Measurements from ENCODE around the gene CDYL2. TPM values are rescaled to one million over a fixed set of nuclear protein-coding genes. Genes with fewer than 3 reads are reported as not detected.

The CDYL2 gene, protein sequence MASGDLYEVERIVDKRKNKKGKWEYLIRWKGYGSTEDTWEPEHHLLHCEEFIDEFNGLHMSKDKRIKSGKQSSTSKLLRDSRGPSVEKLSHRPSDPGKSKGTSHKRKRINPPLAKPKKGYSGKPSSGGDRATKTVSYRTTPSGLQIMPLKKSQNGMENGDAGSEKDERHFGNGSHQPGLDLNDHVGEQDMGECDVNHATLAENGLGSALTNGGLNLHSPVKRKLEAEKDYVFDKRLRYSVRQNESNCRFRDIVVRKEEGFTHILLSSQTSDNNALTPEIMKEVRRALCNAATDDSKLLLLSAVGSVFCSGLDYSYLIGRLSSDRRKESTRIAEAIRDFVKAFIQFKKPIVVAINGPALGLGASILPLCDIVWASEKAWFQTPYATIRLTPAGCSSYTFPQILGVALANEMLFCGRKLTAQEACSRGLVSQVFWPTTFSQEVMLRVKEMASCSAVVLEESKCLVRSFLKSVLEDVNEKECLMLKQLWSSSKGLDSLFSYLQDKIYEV
- total RNA-seq (0.74 and 0.99 TPM in 2 replicates), polyA plus RNA-seq (0.54 and 0.95 TPM in 2 replicates)

DNA sequence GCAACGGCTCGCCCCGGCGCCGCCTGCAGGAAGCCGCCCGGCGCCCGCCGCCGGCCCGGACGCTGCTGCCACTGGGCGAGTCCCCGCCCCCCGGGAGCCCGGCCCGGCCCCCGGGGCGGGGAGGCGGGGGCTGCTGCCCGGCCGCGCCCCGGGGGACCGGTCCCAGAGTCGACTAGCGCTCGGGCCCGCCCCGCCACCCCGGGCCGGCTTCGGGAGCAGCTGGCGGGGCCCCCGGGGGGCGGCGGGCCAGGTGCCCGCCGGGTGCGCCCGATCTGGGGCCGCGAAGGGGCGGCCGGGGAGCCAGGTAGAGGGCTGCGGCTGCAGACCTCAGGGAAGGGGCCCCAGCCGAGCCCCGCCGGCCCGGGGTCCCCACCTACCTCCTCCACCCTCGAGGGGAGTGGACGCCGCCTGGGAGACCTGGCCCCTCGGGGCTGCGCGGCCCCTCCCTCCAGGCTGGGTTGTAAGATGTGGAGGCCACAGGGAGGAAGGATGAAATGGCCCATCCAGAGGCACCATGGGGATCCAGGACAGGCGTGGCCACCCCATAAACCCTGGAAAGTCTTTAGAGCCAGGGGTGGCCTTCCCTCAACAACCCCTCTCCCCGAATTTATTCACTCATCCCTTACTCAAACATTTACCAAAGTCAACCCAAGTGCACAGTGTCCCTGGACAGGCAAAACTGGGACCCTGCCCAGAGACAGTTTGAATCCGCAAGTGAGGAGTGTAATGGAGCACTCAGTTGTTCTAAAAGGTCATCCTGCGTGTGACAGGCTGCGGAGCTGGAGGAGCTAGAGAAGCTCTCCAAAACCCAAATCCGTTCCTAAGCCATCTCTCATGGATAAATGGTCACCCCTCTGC, at the start of gene CDYL2:
CDYL2 (minus strand) TSS at position 73 of the 858 bp plus-strand sequence. CDS start 425 bp downstream, outside the sequence.
- TF ChIP-seq, protein P1, sequence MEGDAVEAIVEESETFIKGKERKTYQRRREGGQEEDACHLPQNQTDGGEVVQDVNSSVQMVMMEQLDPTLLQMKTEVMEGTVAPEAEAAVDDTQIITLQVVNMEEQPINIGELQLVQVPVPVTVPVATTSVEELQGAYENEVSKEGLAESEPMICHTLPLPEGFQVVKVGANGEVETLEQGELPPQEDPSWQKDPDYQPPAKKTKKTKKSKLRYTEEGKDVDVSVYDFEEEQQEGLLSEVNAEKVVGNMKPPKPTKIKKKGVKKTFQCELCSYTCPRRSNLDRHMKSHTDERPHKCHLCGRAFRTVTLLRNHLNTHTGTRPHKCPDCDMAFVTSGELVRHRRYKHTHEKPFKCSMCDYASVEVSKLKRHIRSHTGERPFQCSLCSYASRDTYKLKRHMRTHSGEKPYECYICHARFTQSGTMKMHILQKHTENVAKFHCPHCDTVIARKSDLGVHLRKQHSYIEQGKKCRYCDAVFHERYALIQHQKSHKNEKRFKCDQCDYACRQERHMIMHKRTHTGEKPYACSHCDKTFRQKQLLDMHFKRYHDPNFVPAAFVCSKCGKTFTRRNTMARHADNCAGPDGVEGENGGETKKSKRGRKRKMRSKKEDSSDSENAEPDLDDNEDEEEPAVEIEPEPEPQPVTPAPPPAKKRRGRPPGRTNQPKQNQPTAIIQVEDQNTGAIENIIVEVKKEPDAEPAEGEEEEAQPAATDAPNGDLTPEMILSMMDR (IDR thresholded peaks at IDR 0.05; ENCODE audit: low read depth, low read length) = no peak
- Histone ChIP-seq H3K9me3 (ENCODE audit: low read depth) (no peaks in the 10 kb centered on the region), H3K27ac (no peak within 1 kb of the TSS), H3K4me1 (ENCODE audit: low read depth) (no peaks in the 10 kb centered on the region), H3K27me3 (peaks cover 87% of the 10 kb centered on the region), H3K36me3 (no peaks in the 10 kb centered on the region), H3K4me3 (peak within 1 kb of the TSS; percentile 89)
- DNase-seq (ENCODE audit: low read depth in 1 of 2, low spot score in 1 of 2) = peak in 1 of 2 donors; percentile 53

DNA sequence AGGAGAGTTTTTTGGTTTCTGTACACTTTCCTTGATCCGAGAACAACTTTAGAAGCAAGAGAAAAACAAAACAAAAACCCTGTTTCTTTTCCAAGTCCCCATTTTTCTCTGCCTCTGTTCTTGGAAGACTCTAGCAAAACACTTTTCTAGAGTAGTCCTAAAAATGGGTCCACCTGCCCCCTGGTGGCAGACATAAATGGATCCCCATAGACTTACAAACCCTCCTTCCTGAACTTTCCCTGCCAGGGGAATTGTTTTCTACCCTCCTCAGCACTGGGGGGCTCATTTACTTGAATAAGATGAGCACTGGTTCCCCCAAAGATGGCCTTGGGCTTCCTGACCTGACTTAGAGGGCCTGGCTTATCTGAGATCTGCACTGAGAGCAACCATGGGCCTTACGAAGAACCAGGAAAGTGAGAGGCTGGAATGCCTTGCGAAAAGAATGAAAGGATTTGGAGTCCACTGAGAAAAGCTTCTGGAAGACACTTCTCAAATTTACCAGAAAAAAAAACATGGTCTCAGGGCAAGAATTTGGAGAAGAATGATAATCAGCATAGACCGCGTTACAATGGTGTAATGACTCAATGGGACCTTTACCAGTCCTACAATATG, 48.0 kb upstream of the CDYL2 start:
- H3K9me3 ChIP-seq (ENCODE audit: low read depth) = no peaks in the 10 kb centered on the region
- H3K27me3 ChIP-seq = no peaks in the 10 kb centered on the region
- TF ChIP-seq, protein P1 (IDR thresholded peaks at IDR 0.05; ENCODE audit: low read depth, low read length) = peak; percentile 48
- H3K4me3 ChIP-seq = no peak overlapping the region
- no peak overlapping the region for H3K27ac ChIP-seq
- H3K36me3 ChIP-seq = no peaks in the 10 kb centered on the region
- DNase-seq (ENCODE audit: low read depth in 1 of 2, low spot score in 1 of 2) = peak; percentile 2 to 27
- H3K4me1 ChIP-seq (ENCODE audit: low read depth) = no peaks in the 10 kb centered on the region

DNA sequence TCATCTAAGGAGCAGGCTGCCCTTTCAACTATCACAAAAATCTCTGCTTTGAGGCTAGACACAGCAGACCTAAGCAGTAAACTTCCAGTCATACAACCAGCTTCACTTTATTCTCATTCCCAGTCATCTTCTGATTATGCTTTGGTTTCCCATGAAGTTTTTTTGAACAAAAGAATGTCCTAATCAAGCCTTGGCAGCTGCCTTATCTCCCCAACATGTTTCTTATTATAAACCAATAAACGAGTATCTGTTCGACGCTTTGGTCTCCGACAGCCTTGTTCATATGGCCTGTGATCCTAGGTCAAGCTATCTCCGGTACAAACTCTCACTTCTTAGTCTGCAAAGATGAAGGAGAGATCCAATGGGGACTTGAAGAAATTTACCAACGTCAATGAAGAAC, 47.4 kb upstream of the CDYL2 start:
- Histone ChIP-seq H3K9me3 (ENCODE audit: low read depth) (no peaks in the 10 kb centered on the region), H3K36me3 (no peaks in the 10 kb centered on the region), H3K27ac (no peak overlapping the region), H3K4me3 (no peak overlapping the region), H3K4me1 (ENCODE audit: low read depth) (no peaks in the 10 kb centered on the region), H3K27me3 (no peaks in the 10 kb centered on the region)
- DNase-seq (ENCODE audit: low read depth in 1 of 2, low spot score in 1 of 2) = no peak
- TF ChIP-seq, protein P1 (IDR thresholded peaks at IDR 0.05; ENCODE audit: low read depth, low read length) = no peak

DNA sequence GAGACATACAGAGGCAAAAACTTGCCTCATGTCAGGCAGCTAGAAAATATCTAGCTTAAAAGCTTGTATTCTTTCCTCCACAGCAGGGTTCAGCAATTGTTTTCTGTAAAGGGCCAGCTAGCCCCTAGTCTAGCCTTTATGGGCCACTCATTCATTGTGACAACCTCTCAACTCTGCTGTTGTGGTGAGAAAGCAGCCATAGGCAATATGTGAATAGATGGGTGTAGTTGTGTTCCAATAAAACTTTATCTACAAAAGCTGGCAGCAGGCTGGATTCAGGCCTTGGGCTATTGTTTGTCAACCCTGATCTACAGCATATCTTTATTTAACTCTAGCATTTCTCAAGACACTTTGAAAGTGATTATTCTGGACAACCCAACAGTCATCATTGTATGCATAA, 46.4 kb upstream of the CDYL2 start:
- TF ChIP-seq, protein P1 (IDR thresholded peaks at IDR 0.05; ENCODE audit: low read depth, low read length) = no peak
- Histone ChIP-seq H3K9me3 (ENCODE audit: low read depth) (no peaks in the 10 kb centered on the region), H3K27ac (no peak overlapping the region), H3K4me3 (no peak overlapping the region), H3K4me1 (ENCODE audit: low read depth) (no peaks in the 10 kb centered on the region), H3K36me3 (no peaks in the 10 kb centered on the region), H3K27me3 (no peaks in the 10 kb centered on the region)
- DNase-seq (ENCODE audit: low read depth in 1 of 2, low spot score in 1 of 2) = no peak

DNA sequence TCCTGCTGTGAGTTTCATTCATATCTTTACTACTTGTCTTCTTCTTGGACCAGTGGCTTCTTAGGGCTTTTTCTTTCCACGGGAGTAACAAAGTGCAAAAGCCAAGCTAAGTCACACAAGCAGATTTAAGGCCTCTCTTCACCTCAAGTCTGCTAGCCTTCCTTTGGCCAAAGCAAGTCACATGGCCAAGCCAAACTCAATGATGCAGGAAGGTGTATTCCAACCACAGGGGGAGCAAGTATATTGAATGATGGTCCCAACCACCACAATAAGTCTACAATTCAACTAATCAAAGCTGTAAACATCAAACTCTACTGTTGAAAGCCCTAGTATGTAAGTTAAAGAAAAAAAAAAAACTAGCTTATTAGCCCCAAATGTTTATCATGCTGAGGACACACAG, 44.5 kb upstream of the CDYL2 start:
- H3K36me3 ChIP-seq = no peaks in the 10 kb centered on the region
- TF ChIP-seq, protein P1 (IDR thresholded peaks at IDR 0.05; ENCODE audit: low read depth, low read length) = no peak
- H3K27me3 ChIP-seq = no peaks in the 10 kb centered on the region
- no peak overlapping the region for H3K4me3 ChIP-seq
- H3K9me3 ChIP-seq (ENCODE audit: low read depth) = no peaks in the 10 kb centered on the region
- no peak overlapping the region for H3K27ac ChIP-seq
- DNase-seq (ENCODE audit: low read depth in 1 of 2, low spot score in 1 of 2) = no peak
- no peaks in the 10 kb centered on the region for H3K4me1 ChIP-seq (ENCODE audit: low read depth)

All from cardiac muscle cell (in vitro differentiated cells and primary cell).